Caco-2 (cell line): ENCODE results near the gene PICK1. TPM values are rescaled to one million over a fixed set of nuclear protein-coding genes. Genes with fewer than 3 reads are reported as not detected.

Experiments used
- BruUV-seq: library from RNA; stranded (reverse); fragments of 400-500 nt; replicated peaks from 2 replicates; lab custom pipeline; 2021; lab: Mats Ljungman, UMichigan
- CTCF ChIA-PET: fragments of 300-600 bp; sonication (Branson Sonifier 250); formaldehyde crosslinking; loops from one replicate; lab custom pipeline; 2022; ENCODE audit warnings: antibody characterized with exemption; lab: Charles Lee
- POLR2A ChIA-PET: fragments of 300-600 bp; sonication (Branson Sonifier 250); formaldehyde crosslinking; loops from one replicate; lab custom pipeline; 2022; ENCODE audit warnings: antibody characterized with exemption; lab: Charles Lee
- DNase-seq, 2 experiments: peaks; one replicate each; pipeline versions ENCODE4 v3.0.0 to v3.0.0-alpha.2; 2020 to 2022
- H3K27me3 ChIP-seq: replicated peaks from 2 replicates; pipeline ENCODE4 v1.6.0; 2011; ENCODE audit warnings: low read length; ENCODE audit not compliant: control insufficient read depth, insufficient read depth
- H3K36me3 ChIP-seq: 2 replicates; pipeline ENCODE4 v1.5.1; 2011; ENCODE audit warnings: low read length; ENCODE audit not compliant: control insufficient read depth, insufficient read depth
- H3K4me1 ChIP-seq: fragments of 250-450 bp; sonication (Bioruptor Pico); 2 replicates; pipeline ENCODE4 v1.5.1; 2020; ENCODE audit warnings: mild to moderate bottlenecking
- H3K4me3 ChIP-seq: 2 replicates; pipeline ENCODE4 v1.5.1; 2011; ENCODE audit warnings: low read depth, mild to moderate bottlenecking, control low read depth, low read length
- H3K9me3 ChIP-seq: fragments of 250-450 bp; sonication (Bioruptor Pico); 2 replicates; pipeline ENCODE4 v1.5.1; 2020; ENCODE audit warnings: mild to moderate bottlenecking, moderate library complexity
- H3K27ac Mint-ChIP-seq: one replicate; pipeline ENCODE4 v1.8.0; 2022; ENCODE audit warnings: mixed read lengths; ENCODE audit not compliant: unreplicated experiment
- H3K27me3 Mint-ChIP-seq: one replicate; pipeline ENCODE4 v1.8.0; 2022; ENCODE audit warnings: mixed read lengths; ENCODE audit not compliant: insufficient read depth, unreplicated experiment
- H3K36me3 Mint-ChIP-seq: one replicate; pipeline ENCODE4 v1.8.0; 2022; ENCODE audit warnings: mild to moderate bottlenecking, mixed read lengths; ENCODE audit not compliant: insufficient read depth, unreplicated experiment
- H3K4me1 Mint-ChIP-seq: one replicate; pipeline ENCODE4 v1.8.0; 2022; ENCODE audit warnings: low read depth, mixed read lengths; ENCODE audit not compliant: unreplicated experiment
- H3K4me3 Mint-ChIP-seq: one replicate; pipeline ENCODE4 v1.8.0; 2022; ENCODE audit warnings: mild to moderate bottlenecking, moderate library complexity, mixed read lengths; ENCODE audit not compliant: unreplicated experiment
- H3K9me3 Mint-ChIP-seq: one replicate; pipeline ENCODE4 v1.8.0; 2022; ENCODE audit warnings: mixed read lengths; ENCODE audit not compliant: unreplicated experiment
- intact Hi-C: fragments of 100-400 bp; cut with micrococcal nuclease; formaldehyde crosslinking; loops from one replicate; pipeline ENCODE4 v1.10.0; 2022; ENCODE audit not compliant: unreplicated experiment
- total RNA-seq: library from RNA; stranded (reverse); gene quantifications from 2 replicates; pipeline ENCODE4 v1.2.3, GENCODE V29; 2022
- TF ChIP-seq, protein P1 (sequence below), 2 experiments: fragments of 200-600 bp in 1 of 2; IDR thresholded peaks; 1 replicate in 1 of 2; 2 replicates in 1 of 2; pipeline versions ENCODE4 v1.5.1 to v1.8.0; 2011 to 2022; ENCODE audit warnings: antibody characterized with exemption in 1 of 2, control low read depth in 1 of 2, inconsistent platforms in 1 of 2, low read depth in 1 of 2, low read length in 1 of 2, mild to moderate bottlenecking in 1 of 2, moderate library complexity in 1 of 2; ENCODE audit not compliant: insufficient read depth in 1 of 2, severe bottlenecking in 1 of 2, unreplicated experiment in 1 of 2

Gene PICK1
- total RNA-seq, 1 experiment from 2014 or later, result 41.1 TPM

- CTCF ChIA-PET, result no interaction called here
- BruUV-seq, result no TSS peak
- no peak for DNase-seq
Measured at GRCh38 chr22:38021206-38021605, 36.0 kb upstream of the PICK1 start.

GRCh38 chr22:38023045-38023444 lies 34.2 kb upstream of the PICK1 start:
- no peak for DNase-seq
- H3K4me1 ChIP-seq, result no peaks in the 10 kb centered on the region
- no peaks in the 10 kb centered on the region for H3K9me3 ChIP-seq
- Mint-ChIP-seq H3K27ac (no peak overlapping the region), H3K9me3 (no peaks in the 10 kb centered on the region), H3K4me1 (no peaks in the 10 kb centered on the region), H3K4me3 (no peak overlapping the region), H3K27me3 (no peaks in the 10 kb centered on the region), H3K36me3 (no peaks in the 10 kb centered on the region)
- no peak overlapping the region for H3K4me3 ChIP-seq
- ChIA-PET CTCF (no interaction called here), POLR2A (no interaction called here)
- intact Hi-C loops, result no loop called here
- BruUV-seq, result no TSS peak
- H3K36me3 ChIP-seq, result no peaks in the 10 kb centered on the region
- TF ChIP-seq, protein P1, sequence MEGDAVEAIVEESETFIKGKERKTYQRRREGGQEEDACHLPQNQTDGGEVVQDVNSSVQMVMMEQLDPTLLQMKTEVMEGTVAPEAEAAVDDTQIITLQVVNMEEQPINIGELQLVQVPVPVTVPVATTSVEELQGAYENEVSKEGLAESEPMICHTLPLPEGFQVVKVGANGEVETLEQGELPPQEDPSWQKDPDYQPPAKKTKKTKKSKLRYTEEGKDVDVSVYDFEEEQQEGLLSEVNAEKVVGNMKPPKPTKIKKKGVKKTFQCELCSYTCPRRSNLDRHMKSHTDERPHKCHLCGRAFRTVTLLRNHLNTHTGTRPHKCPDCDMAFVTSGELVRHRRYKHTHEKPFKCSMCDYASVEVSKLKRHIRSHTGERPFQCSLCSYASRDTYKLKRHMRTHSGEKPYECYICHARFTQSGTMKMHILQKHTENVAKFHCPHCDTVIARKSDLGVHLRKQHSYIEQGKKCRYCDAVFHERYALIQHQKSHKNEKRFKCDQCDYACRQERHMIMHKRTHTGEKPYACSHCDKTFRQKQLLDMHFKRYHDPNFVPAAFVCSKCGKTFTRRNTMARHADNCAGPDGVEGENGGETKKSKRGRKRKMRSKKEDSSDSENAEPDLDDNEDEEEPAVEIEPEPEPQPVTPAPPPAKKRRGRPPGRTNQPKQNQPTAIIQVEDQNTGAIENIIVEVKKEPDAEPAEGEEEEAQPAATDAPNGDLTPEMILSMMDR (IDR thresholded peaks at IDR 0.05; ENCODE audit: insufficient read depth in 1 of 2, low read depth in 1 of 2, low read length in 1 of 2, severe bottlenecking in 1 of 2, unreplicated experiment in 1 of 2), result no peak
- no peaks in the 10 kb centered on the region; the same call in 1 of the 2 replicates for H3K27me3 ChIP-seq

More at GRCh38 chr22:38021206-38021605, 36.0 kb upstream of the PICK1 start:
- no peak overlapping the region for H3K4me3 ChIP-seq
- H3K4me1 Mint-ChIP-seq, result no peaks in the 10 kb centered on the region
- POLR2A ChIA-PET, result interaction anchor here (0.7 kb wide), 1 partner anchor 161 kb away, joined by 4 read pairs; no protein-coding TSS in a partner anchor
- no peak overlapping the region for H3K4me3 Mint-ChIP-seq
- no peaks in the 10 kb centered on the region for H3K4me1 ChIP-seq
- no peaks in the 10 kb centered on the region for H3K9me3 Mint-ChIP-seq
- H3K27me3 ChIP-seq, result no peaks in the 10 kb centered on the region; the same call in 1 of the 2 replicates
- H3K27ac Mint-ChIP-seq, result no peak overlapping the region
- no peaks in the 10 kb centered on the region for H3K36me3 Mint-ChIP-seq
- no peaks in the 10 kb centered on the region for H3K9me3 ChIP-seq
- intact Hi-C loops, result no loop called here
- no peaks in the 10 kb centered on the region for H3K27me3 Mint-ChIP-seq
- no peaks in the 10 kb centered on the region for H3K36me3 ChIP-seq
- TF ChIP-seq, protein P1 (IDR thresholded peaks at IDR 0.05; ENCODE audit: insufficient read depth in 1 of 2, low read depth in 1 of 2, low read length in 1 of 2, severe bottlenecking in 1 of 2, unreplicated experiment in 1 of 2), result no peak

DNA sequence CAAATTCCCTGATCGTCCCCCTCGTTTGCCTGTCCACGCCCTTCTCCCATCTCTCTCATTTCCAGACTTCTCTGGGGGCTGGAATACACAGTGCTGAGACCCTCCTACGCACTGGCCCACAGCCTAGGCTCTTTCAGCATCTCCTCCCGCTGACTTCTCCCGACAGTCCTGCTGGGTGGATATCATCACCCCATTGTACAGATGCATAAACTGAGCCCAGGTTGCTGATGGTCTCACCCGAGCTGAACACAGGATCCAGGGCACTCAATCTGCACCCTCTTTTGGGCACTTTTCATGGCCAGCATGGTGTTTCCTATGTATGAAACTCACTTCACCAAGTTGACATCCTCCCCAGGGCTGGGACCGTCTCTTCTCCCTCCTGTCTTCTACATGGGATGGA lies 31.7 kb upstream of the PICK1 start:
- Histone ChIP-seq H3K27me3 (no peaks in the 10 kb centered on the region; the same call in 1 of the 2 replicates), H3K4me3 (no peak overlapping the region), H3K4me1 (no peaks in the 10 kb centered on the region), H3K36me3 (no peaks in the 10 kb centered on the region), H3K9me3 (no peaks in the 10 kb centered on the region)
- no TSS peak for BruUV-seq
- DNase-seq, result no peak
- TF ChIP-seq, protein P1 (IDR thresholded peaks at IDR 0.05; ENCODE audit: insufficient read depth in 1 of 2, low read depth in 1 of 2, low read length in 1 of 2, severe bottlenecking in 1 of 2, unreplicated experiment in 1 of 2), result no peak
- Mint-ChIP-seq H3K27me3 (no peaks in the 10 kb centered on the region), H3K4me1 (no peaks in the 10 kb centered on the region), H3K36me3 (no peaks in the 10 kb centered on the region), H3K9me3 (no peaks in the 10 kb centered on the region), H3K4me3 (no peak overlapping the region), H3K27ac (no peak overlapping the region)
- ChIA-PET CTCF (no interaction called here), POLR2A (no interaction called here)
- intact Hi-C loops, result no loop called here
